HepG2 (cell line): ENCODE measurements around the gene SRRM3. TPM values are rescaled to one million over a fixed set of nuclear protein-coding genes. Genes with fewer than 3 reads are reported as not detected.

Source experiments
- ATF4 ChIP-seq, 2 experiments: fragments of 450-650 bp in 1 of 2; sonication (generic) in 1 of 2; formaldehyde crosslinking; IDR thresholded peaks; 2 replicates each; pipeline versions ENCODE4 v1.5.0 to v1.8.0; 2020 to 2022; ENCODE audit warnings: mild to moderate bottlenecking in 1 of 2, missing genetic modification reagents in 1 of 2
- GTF3A ChIP-seq: sonication (generic); formaldehyde crosslinking; conservative IDR thresholded peaks from 2 replicates; pipeline ENCODE4 v1.4.0; 2020; ENCODE audit warnings: mild to moderate bottlenecking, missing genetic modification reagents
- MAFF ChIP-seq: IDR thresholded peaks from 2 replicates; pipeline ENCODE4 v1.6.1; 2011; ENCODE audit warnings: low read depth, low read length, improper control_type of control experiment
- NFAT5 ChIP-seq: sonication (generic); formaldehyde crosslinking; IDR thresholded peaks from 2 replicates; pipeline ENCODE4 v1.4.0; 2020; ENCODE audit warnings: missing genetic modification reagents
- REL ChIP-seq: sonication (generic); formaldehyde crosslinking; conservative IDR thresholded peaks from 2 replicates; pipeline ENCODE4 v1.8.0; 2022; ENCODE audit warnings: mild to moderate bottlenecking, missing genetic modification reagents, moderate library complexity
- RERE ChIP-seq: IDR thresholded peaks from 2 replicates; pipeline ENCODE4 v1.6.1; 2016; ENCODE audit warnings: low read depth, missing genetic modification reagents, missing compliant biosample characterization
- SRSF1 ChIP-seq: fragments of 200-400 bp; formaldehyde crosslinking; optimal IDR thresholded peaks from 2 replicates; pipeline ENCODE3; 2017; ENCODE audit warnings: mild to moderate bottlenecking, low read depth, low read length, moderate library complexity
- SRSF4 ChIP-seq: fragments of 200-400 bp; formaldehyde crosslinking; IDR thresholded peaks from one replicate; pipeline ENCODE4 v1.6.1; 2018; ENCODE audit warnings: mild to moderate bottlenecking, low read depth, low read length, moderate library complexity; ENCODE audit not compliant: poor library complexity, severe bottlenecking
- TBX2 ChIP-seq: sonication (generic); formaldehyde crosslinking; IDR thresholded peaks from 2 replicates; pipeline ENCODE4 v1.5.0; 2020; ENCODE audit warnings: missing genetic modification reagents, mild to moderate bottlenecking, borderline replicate concordance
- TCF7L2 ChIP-seq: IDR thresholded peaks from 2 replicates; pipeline ENCODE4 v1.6.1; 2011; ENCODE audit warnings: mild to moderate bottlenecking, low read depth, low read length, moderate library complexity
- ZFP1 ChIP-seq: IDR thresholded peaks from 2 replicates; pipeline ENCODE4 v1.6.1; 2016
- ZNF160 ChIP-seq: sonication (generic); formaldehyde crosslinking; IDR thresholded peaks from 2 replicates; pipeline ENCODE4 v1.8.0; 2022; ENCODE audit warnings: mild to moderate bottlenecking, inconsistent platforms, missing genetic modification reagents
- ZNF20 ChIP-seq: sonication (generic); formaldehyde crosslinking; IDR thresholded peaks from 2 replicates; pipeline ENCODE4 v1.4.0; 2020; ENCODE audit warnings: mild to moderate bottlenecking, moderate library complexity, missing genetic modification reagents
- ZNF431 ChIP-seq: sonication (generic); formaldehyde crosslinking; IDR thresholded peaks from 2 replicates; pipeline ENCODE4 v1.9.0; 2022; ENCODE audit warnings: missing genetic modification reagents, low read depth, mild to moderate bottlenecking, borderline replicate concordance
- polyA plus RNA-seq, 8 experiments: library from polyadenylated mRNA; depleted of rRNA in 3 of 8; stranded (reverse) in 7 of 8; unstranded in 1 of 8; fragments of >200 nt; fragmentation: Illumina TruSeq in 4 of 8; extraction: Trizol in 4 of 8; gene quantifications; 2 replicates each; pipeline versions ENCODE4 v1.2.1 to v1.2.3, GENCODE V29; 2011 to 2016; ENCODE audit warnings: low read depth in 4 of 8, missing spikeins in 1 of 8, mixed read lengths in 1 of 8; ENCODE audit not compliant: insufficient read depth in 1 of 8
- total RNA-seq, 5 experiments: library from RNA; depleted of rRNA; stranded (reverse); fragments of >200 nt; fragmentation: Illumina TruSeq; extraction: Trizol; gene quantifications; 2 replicates each; pipeline ENCODE4 v1.2.3, GENCODE V29; 2016; ENCODE audit warnings: low read depth in 1 of 5
- TF ChIP-seq, protein P1 (sequence below): IDR thresholded peaks from 2 replicates; pipeline ENCODE4 v1.6.1; 2016; ENCODE audit warnings: missing compliant biosample characterization, missing genetic modification reagents, borderline replicate concordance

Gene SRRM3
- total and polyA plus RNA-seq, 2 of the 13 experiments (the other 11 are each of a cell fraction or from before 2014, with no cell fraction given), result 0.13 to 0.54 TPM

- TF ChIP-seq TBX2 (peak; percentile 87), REL (CRISPR knock-in tag) (peak; percentile 97), TCF7L2 (no peak), SRSF4 (no peak), NFAT5 (peak; percentile 95), MAFF (no peak), ZNF431 (CRISPR knock-in tag) (peak; percentile 94; the same call in 1 of the 2 replicates), ZFP1 (CRISPR knock-in tag) (peak; percentile 62; the same call in 1 of the 2 replicates), ATF4 (CRISPR knock-in tag; IDR thresholded peaks at IDR 0.05) (peak in 1 of 2 experiments; percentile 86; a peak in 2 of 4 replicates), SRSF1 (no peak), ZNF160 (CRISPR knock-in tag) (peak; percentile 96), ZNF20 (CRISPR knock-in tag) (no peak), GTF3A (CRISPR knock-in tag) (no peak), RERE (CRISPR knock-in tag) (peak; percentile 64; the same call in 1 of the 2 replicates)
- TF ChIP-seq, protein P1, sequence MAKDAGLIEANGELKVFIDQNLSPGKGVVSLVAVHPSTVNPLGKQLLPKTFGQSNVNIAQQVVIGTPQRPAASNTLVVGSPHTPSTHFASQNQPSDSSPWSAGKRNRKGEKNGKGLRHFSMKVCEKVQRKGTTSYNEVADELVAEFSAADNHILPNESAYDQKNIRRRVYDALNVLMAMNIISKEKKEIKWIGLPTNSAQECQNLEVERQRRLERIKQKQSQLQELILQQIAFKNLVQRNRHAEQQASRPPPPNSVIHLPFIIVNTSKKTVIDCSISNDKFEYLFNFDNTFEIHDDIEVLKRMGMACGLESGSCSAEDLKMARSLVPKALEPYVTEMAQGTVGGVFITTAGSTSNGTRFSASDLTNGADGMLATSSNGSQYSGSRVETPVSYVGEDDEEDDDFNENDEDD (CRISPR knock-in tag), result peak; percentile 31; the same call in 1 of the 2 replicates
These were observed at the start of gene SRRM3 (continued) for GRCh38 chr7:76201732-76202665.
